CD1c-positive myeloid dendritic cell (primary cell): ENCODE measurements around the gene CLC.
"Not testable (repeated sequence)": the region's sequence is repeated elsewhere in the genome, so short reads cannot be mapped to it uniquely, and the experiment has no call there.

Source experiments
- DNase-seq: peaks from one replicate; pipeline ENCODE4 v3.0.0-alpha.2; 2016; ENCODE audit errors: extremely low spot score

Gene CLC

DNA sequence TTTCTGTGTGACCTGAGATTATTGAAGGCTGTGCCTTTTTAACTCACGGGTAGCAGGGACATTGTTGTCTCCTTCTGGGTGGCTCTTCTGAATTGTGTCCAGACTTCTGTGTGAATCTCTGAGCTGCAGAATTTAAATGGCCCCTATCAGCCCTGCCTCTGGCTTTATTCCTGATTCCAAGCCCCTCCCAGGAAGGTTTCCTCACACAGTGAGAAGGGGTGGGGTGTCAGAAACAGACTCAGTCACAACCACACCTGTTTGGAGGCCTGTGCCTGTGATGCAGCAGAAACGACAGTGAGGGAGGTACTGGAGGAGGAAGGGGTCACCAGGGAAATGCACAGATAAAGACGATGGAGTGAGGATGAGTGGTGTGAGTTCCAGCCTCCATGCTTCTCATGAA lies at the start of gene CLC:
Gene CLC (minus strand): TSS at position 139 of the 400 bp plus-strand sequence. CDS start 77 bp downstream, at position 62.
- no peak for DNase-seq

DNA sequence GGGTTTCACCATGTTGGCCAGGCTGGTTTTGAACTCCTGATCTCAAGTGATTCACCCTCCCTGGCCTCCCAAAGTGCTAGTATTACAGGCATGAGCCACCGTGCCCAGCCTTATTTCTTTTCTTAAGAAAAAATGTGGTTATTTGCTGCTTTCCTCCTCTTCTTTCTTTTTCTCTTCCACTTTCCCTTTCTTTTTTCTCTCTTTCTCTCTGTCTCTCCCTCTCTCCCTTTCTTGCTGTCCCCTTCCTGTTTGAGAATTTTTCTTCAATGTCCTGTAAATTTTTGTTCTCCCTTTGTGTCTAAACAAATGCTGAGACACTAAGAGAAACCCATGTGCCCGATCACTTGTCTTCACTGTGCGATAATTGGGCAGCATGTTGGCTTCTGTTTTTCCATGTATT lies 43.1 kb upstream of the CLC start:
- DNase-seq, result no peak

DNA sequence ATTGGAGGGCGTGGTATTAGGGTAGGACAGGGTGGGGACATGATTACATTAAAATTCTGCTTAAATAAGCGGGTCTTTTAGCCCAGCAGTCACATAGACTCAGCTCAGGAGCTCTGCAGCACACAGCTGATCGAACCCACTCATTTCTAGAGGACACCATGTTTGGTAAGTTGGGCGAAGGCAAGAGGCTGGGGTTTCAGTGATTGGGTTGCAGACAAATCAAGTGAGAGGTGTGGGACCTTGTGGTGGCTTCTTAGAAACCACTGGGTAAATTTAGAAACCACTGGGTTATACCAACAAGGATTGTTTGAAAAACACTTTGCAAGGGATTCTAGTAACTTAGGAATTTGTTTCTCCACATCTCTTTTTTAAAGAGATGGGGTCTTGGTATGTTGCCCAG lies 40.9 kb upstream of the CLC start, which contains the start of gene LEUTX:
Gene LEUTX (plus strand): TSS at position 92 of the 400 bp plus-strand sequence. CDS start 67 bp downstream, at position 159.
- no peak for DNase-seq

DNA sequence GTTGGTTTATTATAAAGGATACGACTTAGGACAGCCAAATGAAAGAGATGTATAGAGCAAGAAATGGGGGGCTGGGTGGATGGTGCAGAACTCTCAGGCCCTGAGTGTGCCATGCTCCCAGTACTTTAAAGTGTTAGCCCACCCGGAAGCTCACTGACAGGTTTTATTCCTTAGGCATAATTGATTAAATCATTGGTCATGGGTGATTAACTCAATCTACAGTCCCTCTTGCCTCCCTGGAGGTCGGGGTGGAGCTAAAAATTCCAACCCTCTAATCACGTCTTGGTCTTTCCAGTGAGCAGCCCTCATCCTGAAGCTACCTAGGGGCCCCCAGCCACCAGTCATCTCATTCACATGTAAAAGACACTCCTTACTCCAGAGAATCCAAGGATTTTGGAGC lies 31.0 kb upstream of the CLC start:
- DNase-seq, result no peak

DNA sequence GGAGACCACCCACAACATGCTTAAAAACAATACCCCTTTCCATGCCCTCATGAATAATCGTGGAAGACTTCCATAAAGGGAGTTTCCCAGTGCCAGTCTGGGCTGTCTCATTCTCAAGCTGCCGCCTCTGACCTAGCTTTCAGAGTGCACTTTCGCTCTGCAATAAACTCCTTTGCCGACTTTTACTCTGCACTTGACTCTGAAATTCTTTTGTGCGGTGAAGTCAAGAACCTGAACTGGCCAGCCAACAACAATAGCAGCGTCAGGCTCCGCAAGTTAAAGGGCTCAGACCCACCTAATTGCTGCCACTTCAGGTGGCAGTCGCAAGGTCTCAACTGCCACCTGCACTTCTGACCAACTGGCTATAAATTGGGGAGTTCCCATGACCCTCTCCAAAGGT lies 30.5 kb upstream of the CLC start:
- no peak for DNase-seq

DNA sequence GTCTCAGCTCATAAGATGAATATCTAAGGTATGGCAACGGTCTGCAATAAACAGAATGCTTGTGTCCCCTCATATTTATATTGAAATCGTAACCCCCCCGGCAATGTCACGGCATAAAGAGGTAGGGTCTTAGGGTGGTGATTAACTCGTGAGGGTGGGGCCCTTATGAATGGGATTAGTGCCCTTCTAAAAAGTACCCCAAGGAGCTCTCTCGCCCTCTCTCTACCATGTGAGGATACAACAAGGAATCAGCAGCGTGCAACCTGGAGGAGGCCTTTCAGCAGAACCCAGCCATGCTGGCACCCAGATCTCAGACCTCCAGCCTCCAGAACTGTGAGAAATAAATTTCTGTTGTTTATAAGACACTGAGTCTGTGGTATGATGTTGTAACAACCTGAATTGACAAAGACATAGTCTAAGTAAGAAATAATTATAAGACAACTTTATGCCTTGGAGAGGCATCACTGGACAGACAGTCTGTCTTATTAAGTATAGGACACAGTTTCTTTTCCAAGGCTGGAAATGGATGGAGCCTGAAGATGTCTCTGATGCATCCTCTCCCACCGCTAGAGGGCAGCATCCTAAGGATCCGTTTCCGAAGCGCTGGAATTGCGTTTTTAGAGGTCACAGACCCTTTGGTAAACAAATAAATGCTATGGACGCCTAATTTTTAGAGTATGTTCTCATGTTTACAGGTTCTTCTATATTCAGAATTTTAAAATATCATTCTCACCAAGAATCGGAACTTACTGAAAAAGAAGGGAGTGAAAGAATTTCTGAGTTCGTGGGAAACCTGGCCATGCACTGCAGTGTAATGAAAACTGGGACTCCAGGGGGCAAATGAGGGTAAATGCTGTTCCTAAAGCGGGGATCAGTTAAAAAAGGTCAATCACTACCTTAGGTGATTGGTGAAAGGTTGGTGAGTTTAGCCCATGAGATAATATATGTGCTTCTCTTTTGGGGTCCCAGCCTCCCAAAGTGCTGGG lies 27.6 kb upstream of the CLC start:
- DNase-seq, result peak; percentile 60

DNA sequence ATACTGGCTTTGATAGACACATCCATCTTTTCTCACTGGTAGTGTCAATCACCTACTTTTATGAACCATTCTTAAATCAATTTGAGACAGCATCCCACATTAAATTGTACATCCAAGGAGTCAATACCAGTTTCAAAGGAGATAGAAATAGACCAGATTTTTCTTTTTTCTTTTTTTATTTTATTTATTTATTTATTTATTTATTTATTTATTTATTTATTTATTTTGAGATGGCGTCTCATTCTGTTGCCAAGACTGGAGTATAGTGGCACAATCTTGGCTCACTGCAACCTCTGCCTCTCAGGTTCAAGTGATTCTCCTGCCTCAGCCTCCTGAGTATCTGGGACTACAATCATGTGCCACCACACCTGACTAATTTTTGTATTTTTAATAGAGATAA lies 24.0 kb upstream of the CLC start:
- DNase-seq, result not testable (repeated sequence)

DNA sequence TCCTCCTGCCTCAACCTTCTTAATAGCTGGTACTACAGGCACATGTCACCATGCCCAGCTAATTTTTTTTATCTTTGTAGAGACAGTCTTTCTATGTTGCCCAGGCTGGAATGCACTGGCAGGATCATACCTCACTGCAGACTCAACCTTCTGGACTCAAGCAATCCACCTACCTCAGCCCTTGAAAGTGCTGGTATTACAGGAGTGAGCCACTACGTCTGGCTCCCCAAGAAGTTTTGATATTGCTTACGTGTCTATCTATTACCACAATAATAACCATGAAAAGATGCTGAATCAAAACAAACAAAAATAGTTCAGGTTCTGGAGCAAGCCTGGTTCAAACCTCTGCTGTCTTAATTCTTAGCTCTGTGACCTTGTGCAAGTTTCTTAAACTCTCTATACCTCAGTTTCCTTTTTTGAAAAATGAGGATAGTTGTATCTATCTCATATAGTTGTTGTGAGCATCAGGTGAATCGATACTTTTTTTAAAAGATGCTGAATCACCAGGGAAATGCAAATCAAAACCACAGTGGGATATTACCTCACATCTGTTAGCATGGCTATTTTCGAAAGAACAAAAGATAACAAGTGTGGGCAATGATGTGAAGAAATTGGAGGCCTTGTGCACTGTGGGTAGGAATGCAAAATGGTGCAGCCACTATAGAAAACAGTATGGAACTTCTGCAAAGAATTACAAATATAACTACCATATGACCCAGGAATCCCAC lies 21.8 kb upstream of the CLC start:
- DNase-seq, result no peak

DNA sequence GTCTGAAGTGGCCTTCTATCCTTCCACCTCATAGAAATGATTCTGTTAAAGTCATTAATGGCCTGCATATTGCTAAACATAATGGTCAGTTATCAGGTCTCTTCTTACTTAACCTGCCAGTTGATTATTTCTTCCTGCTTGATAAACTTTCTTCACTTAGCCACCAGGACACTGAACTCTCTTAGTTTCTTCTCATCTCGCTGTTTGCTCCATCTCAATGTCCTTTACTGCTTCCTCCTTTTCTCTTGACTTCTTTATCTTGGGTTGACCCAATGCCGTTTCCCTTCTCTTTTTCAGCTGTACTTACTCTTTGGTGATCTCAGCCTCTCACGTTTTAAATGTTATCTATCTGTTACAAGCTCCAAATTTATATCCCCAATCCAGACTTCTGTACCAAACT lies 17.1 kb upstream of the CLC start:
- no peak for DNase-seq

DNA sequence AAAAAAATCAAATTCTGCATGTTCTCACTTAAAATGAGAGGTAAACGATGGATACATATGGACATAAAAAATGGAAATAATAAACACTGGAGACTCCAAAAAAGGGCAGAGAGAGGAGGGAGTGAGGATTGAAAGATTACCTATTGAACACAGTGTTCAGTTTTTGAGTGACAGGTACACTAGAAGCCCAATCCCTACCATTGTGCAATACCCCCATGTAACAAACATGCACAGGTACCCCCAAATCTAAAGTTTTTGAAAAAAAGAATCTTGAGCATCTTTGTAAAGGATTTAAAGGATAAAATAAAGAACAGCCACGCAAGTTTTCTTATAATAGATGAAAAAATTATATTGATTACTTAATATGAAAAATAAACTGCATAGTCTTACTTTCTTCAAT lies 16.7 kb upstream of the CLC start:
- no peak for DNase-seq

DNA sequence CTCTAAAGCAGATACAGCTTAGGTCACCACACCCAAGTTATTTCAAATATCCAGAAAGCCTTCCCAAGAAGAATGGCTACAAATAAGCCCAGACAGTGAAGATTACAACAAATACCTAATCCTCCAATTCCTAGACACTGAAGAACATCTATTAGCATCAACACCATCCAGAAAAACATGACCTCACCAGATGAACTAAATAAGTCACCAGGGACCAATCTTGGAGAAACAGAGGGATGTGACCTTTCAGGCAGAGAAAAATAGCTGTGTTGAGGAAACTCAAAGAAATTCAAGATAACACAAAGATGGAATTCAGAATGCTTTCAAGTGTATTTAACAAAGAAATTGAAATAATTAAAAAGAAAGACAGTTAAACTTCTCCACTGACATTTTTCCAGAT lies 15.0 kb upstream of the CLC start:
- DNase-seq, result no peak

DNA sequence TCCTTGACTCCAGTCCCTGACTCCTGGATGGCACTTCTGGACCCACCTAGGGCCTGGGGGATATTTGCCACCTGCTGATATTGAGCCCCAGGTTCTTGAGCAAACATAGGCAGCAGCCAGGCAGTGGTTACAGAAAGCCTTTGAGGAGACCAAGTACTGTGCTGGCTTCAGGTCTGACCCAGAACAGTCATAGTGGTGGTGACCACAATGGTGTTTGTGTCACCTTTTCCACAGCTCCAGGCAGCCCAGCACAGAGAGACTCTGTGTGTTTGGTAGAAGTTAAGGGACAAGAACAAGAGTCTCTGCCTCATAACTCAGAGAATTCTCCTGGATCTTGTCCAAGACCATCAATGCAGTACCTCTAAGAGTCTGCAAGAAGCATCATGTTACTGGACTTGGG lies 14.6 kb upstream of the CLC start:
- DNase-seq, result no peak

DNA sequence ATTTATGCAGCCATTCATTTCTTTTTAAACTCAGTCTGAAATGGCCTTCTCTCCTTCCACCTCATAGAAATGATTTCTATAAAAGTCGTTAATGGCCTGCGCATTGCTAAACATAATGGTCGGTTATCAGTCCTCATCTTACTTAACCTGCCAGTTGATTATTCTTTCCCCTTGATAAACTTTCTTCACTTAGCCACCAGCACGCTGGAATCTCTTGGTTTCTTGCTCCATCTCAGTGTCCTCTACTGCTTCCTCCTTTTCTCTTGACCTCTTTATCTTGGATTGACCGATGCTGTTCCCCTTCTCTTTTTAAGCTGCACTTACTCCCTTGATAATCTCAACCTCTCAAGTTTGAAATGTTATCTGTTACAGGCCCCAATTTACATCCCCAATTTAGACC lies 12.2 kb upstream of the CLC start:
- no peak for DNase-seq

DNA sequence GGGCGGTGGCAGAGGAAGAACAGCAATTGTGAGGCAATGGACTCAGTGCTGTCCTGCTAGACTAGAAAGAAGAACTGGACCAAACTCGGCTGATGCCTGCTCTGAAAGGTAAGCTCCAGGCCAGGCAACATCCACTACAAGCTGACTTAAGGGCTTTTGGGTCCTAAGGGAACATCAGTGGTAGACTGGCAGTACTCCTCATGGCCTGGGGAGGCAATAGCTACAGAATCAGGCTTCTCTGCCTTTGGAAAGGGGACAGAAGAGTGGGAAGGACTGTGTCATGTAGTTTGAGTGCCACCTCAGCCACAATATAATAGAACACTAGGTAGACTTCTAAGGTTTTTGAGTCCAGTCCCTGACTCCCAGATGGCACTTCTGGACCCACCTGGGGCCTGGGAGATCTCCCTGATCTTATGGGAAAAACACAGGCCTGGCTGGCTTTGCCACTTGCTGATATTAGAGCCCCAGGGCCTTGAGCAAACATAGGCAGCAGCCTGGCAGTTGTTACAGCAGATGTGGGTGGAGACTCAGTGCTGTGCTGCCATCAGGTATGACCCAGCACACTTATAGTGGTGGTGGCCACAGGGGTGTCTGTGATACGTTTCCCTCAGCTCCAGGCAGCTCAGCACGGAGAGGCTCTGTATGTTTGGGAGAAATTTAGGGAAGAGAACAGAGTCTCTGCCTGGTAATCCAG lies 9.2 kb upstream of the CLC start:
- DNase-seq, result no peak

DNA sequence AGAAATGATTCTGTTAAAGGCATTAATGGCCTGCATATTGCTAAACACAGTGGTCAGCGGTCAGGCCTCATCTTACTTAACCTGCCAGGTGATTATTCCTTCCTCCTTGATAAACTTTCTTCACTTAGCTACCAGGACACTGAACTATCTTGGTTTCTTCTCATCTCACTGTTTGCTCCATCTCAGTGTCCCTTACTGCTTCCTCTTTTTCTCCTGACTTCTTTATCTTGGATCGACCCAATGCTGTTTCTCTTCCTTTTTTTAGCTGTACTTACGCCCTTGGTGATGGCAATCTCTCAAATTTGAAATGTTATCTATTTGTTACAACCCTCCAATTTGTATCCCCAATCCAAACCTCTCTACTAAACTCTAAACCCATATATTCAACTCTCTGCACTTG lies 7.8 kb upstream of the CLC start:
- peak; percentile 32 for DNase-seq

DNA sequence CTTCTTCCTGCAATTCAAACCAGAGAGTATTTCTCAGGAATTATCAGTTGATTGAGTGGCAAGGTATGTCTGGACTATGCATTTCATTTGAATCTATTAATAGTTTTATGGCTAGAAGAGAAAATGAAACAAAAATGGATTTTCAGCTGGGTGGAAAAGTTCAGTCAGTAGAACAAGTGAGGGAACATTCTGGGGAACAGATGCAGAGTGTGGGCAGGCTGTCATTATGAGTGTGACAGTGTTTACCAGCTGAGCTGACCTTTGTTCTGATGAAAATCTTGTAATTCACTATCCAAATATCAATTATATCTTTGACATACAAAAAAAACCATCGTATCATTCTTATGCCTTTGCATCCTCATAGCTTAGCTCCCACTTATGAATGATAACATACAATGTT lies 2.6 kb upstream of the CLC start:
- DNase-seq, result no peak

DNA sequence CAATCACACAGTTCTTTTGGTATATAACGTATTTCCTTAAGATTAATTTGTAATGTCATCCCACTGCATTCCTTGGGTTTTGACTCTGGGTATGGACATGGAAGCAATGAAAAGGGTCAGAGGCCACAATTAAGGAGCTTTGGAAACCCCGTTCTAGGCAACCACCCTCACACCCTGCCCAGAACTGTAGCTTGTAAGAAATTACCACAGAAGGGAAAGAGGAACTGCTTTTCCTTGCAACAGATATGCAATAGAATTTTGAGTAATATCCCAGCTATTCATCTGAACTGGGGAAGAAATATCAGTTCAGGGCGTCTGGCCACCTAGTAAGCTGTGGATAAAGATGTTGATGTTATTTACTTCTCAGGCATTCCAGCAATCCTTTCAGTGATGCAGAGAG lies 985 bp upstream of the CLC start:
- DNase-seq, result peak; percentile 28

DNA sequence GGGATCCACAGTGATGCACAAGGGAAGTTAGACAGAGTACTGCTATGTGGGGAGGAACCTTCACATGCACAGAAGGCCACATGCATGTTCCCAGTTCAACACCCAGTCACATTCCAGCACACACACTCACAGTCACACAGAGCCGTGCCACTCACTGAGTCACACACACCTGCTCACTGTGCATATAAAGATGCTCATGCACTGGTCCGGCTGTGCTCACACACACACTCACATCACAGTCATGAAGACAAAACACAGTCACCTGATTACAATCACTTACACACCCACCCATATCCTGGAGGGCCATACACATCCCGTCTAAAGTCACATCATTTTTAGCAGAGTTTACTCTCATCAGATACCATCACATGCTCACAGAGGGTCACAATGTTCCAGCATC lies 478 bp downstream of the CLC start:
- DNase-seq, result no peak

DNA sequence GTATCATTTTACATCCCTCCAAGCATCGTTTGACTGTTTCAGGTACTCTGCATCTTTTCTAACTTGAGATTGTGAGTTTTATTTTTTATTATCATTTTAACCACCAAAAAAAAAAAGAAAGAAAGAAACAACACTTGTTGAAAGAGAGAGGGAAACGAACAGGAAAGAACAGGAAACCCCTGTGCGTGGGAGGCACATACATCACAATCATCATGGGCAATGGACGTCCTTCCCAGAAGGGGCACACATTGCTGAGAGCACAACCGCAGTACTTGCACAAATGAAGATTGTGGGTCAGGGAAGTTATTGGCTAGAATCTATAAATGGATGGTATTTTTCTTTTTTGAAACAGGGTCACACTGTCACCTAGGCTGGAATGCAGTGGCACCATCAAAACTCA lies 1.7 kb downstream of the CLC start:
- no peak for DNase-seq

DNA sequence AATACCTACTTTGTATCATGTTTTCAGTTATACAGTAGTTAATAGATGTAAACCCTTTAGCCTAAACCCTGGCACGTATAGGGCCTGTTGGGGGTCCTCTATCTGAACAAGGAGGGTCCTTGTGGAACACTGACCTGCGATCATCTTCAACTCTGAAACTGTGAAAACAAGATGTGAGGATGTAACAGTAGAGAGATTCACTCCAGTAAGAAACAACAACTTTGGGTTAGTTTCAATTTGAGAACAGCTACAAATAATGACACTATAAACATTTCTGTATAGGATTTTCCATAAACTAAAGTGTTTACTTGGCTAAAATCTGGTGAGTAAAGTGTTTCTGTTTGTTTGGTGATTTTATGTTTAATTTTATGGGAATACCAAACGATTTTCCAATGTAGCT lies 2.1 kb downstream of the CLC start:
- no peak for DNase-seq

DNA sequence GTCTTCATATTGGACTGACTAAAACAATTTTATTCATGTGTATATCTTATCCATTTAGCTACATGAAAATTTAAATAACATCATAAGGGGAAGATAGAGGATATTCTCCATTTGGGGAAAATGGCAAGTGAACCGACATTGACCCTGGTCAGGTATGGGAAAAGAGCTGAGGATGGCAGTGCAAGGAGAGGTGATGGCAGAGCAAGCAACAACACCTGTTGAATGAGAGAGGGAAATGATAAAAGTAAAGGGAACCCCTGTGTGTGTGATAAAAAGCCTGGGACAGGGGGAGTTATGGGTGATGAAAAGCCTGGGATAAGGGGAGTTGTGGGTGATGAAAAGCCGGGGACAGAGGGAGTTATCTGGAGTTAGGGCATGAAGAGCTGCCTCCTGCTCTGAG lies 4.0 kb downstream of the CLC start:
- DNase-seq, result no peak

DNA sequence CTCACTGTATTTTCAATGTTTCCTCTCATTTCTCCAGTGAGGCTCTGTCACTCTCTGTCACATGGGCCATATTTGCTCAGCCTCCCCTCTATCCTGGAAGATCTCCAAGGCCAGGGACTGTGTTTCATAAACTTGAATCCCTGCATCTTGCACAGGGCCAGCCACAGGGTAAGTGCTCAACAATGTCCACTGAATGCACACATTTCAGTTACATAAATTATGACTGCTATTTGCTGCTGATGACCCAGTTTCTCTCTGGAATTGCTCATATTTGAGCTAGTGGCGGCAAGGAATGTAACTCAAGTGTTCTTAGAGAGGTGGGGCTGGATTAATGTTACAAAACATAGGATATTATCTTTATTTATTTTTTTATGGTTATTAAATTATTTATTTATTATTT lies 6.1 kb downstream of the CLC start:
- no peak for DNase-seq
